K562 (cell line): ENCODE data around the gene MMP20.

ENCODE experiments used
- CTCF ChIP-seq, 3 experiments: IDR thresholded peaks in 2 of 3; conservative IDR thresholded peaks in 1 of 3; 2 replicates each; pipeline ENCODE4 v1.5.1; 2011 to 2012; ENCODE audit warnings: low read length in 3 of 3, mild to moderate bottlenecking in 3 of 3, control low read depth in 2 of 3, improper control_type of control experiment in 1 of 3, inconsistent platforms in 1 of 3, low read depth in 1 of 3, mixed read lengths in 1 of 3, moderate library complexity in 1 of 3; ENCODE audit not compliant: insufficient read depth in 2 of 3
- MAX ChIP-seq: sonication (generic); formaldehyde crosslinking; IDR thresholded peaks from 2 replicates; pipeline ENCODE4 v1.9.0; 2022; ENCODE audit warnings: mild to moderate bottlenecking, missing genetic modification reagents
- MEF2A ChIP-seq: IDR thresholded peaks from 2 replicates; pipeline ENCODE4 v1.6.1; 2011; ENCODE audit warnings: low read depth, mild to moderate bottlenecking, low read length, moderate library complexity; ENCODE audit not compliant: control insufficient read depth

GRCh38 chr11:102611291-102611690 is 13.8 kb downstream of the MMP20 start:
- TF ChIP-seq MAX (CRISPR knock-in tag) (no peak), CTCF (IDR thresholded peaks at IDR 0.05 in 2 of 3, conservative IDR thresholded peaks at IDR 0.05 in 1 of 3; ENCODE audit: insufficient read depth in 2 of 3, low read depth in 1 of 3, low read length in 3 of 3) (no peak), MEF2A (no peak)
